HG02973 (cell line): ENCODE measurements around the gene LRRC18.

Experiments used
- ATAC-seq: cut with Tn5 transposase; IDR thresholded peaks from one replicate; pipeline ENCODE4 v1.9.1; 2021; ENCODE audit warnings: moderate library complexity; ENCODE audit not compliant: unreplicated experiment

Gene LRRC18

DNA sequence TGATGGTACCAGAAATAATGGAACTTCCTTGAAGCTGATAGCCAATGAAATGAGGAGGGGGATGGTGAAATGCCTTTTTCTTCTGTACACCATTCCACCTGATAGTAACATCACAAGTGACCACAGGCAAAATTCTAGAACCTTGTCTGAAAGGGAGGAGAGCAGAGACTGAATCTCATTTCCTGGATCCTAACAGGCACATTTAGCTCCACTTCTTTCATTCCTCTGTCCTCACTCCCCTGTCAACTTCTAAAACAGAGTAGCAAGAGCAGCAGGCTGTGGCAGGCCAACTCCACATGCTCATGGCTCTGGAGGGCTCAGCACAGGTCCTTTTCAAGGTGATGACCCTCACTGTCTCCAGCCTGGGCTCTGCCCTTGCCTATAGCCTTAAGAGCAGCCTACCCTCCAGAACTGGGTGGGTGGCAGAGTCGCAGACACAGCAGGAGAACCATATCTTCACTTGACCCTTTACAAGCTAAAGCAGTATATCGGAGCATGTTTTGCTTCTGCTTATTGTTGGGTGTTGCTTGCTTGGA lies at the start of gene LRRC18:
TSS of gene LRRC18 (minus strand) at position 51 of the 536 bp plus-strand sequence. CDS start 25,685 bp downstream, outside the sequence.
- no peak for ATAC-seq

DNA sequence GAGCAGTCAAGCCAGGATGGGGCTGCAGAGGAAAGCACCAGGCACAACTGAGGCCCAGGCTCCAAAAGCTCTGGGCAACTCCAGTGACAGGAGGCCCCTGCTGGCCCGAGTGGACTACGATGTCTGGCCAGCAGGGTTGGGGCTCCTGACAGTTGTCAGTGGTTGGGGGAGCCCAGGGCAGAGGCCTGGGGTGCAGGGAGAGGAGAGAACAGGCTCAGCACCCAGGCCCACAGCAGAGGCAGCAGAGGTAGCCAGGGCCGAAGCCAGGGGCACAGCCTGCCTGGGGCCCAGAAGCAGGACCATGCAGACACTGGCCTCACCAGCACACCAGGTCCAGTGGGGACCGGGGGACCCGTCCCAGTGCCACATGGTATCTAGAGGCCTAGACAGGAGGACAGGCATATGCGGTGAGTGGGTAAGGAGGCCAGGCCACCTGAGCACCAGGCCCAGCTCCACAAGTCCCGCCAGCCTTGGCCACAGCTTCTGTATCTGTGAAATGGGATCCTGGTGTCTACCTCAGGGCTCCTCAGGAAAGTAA lies 46.0 kb upstream of the LRRC18 start:
- no peak for ATAC-seq

DNA sequence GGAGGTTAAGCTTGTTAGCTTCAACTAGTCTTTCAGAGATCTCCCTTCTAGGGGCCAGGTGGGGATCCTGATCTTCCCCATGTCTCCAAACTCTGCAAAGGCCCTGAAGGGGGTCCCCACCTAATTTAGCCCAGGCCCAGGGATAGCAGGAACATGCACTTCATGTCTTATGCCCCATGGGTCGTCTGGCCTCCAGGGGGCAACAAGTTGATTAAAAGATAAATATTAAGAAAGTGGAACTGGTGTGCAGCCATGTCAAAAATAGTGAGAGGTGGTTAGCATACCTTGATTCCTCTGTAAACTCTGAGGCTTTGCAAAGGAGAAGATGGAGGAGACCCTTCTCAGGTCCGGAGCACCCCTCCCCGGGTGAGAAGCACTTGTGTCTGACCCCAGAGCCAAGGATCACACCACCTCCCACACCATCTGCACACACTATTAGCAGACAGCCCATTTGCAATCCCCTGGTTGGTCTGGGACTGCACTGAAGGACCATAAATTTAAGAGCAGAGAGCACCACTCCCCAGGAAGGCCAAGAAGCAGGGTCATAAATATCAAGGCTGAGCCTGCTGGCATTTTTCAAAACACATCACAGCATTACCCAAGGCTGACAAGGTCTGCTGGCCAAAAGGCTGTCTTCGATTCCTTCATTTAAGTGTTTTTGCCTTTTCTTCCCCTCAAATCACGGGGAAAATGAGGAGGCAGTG lies 44.2 kb upstream of the LRRC18 start:
- no peak for ATAC-seq

DNA sequence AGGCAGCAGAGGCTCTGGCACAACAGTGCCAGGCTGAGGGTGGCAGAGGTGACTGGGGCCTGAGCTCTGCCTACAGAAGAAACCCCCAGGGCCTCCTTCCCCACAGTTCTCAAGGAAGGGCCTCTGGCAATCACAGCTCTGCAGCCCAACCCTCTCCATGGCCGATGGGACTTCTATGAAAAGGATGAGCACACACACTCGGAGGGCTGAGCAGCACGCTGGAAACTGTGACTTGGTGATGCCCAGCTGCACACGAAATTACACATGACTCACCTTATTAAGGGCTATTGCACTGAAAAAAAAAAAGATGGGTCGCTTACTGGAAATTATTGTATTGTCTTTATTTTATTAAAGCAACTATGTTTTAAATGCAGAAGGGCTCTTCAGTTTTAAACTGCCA lies 42.9 kb upstream of the LRRC18 start:
- no peak for ATAC-seq

DNA sequence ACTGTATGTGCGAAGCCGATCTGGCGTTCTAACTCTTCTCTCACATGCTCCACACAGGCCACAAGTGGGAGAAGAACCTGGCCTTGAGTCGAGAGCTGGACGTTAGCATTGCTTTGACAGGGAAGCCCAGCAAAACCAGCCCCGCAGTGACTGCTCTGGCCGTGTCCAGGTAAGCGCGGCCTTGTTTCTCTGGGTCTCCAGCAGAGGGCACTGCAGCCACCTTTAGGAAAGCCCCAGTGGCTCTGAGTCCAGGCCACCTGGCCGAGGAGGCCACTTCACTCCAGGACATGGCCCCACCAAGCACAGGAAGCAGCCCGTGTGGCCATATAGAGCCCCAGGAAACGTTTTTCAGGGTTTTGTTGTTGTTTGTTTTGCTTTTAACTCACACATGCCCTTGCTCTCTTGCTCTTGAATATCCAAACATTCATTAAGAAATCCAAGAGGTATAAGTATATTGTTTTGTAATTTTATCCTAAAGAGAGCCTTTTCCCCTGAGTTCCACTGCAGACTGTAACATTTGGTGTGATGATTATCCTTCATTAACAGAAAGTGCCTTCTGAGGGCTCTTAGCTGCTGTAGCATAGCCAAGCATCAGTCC lies 41.8 kb upstream of the LRRC18 start:
- no peak for ATAC-seq

DNA sequence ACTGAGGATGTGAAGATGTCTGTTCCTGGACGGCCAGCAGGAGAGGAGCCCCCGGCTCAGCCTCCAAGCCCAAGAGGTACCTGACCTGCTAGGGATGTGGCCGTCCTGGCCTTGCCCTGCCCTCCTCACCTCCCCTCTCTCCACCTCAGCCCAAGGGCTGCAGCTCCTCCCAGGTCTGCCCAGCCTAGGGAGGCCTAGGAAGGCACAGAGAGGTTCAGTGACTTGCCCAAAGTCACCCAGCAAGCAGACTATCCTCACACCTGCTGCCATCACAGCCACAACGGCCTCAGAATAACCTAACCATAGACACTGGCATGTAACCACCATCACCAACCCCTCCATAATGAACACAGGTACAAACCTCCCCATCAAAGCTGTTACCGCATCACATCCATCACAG lies 38.7 kb upstream of the LRRC18 start:
- no peak for ATAC-seq

DNA sequence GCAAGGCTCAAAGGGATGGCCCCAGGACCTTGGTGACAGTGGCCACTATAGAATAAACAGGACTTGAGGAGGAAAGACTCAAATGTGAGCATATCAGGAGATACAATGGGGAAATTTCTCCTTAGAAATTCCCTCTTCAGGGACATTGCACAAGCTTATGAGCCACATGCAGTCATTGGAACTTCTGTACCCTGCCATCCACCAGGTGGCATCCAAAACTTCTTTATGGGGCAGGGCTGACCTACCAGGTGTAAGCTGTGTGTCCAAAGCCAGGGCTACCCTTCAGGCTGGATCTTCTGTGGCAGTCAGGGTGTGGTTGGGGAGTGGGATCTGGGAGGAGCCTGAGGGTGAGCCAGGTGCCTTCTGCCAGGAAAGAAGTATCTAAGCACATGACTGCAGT lies 36.6 kb upstream of the LRRC18 start:
- ATAC-seq = no peak

DNA sequence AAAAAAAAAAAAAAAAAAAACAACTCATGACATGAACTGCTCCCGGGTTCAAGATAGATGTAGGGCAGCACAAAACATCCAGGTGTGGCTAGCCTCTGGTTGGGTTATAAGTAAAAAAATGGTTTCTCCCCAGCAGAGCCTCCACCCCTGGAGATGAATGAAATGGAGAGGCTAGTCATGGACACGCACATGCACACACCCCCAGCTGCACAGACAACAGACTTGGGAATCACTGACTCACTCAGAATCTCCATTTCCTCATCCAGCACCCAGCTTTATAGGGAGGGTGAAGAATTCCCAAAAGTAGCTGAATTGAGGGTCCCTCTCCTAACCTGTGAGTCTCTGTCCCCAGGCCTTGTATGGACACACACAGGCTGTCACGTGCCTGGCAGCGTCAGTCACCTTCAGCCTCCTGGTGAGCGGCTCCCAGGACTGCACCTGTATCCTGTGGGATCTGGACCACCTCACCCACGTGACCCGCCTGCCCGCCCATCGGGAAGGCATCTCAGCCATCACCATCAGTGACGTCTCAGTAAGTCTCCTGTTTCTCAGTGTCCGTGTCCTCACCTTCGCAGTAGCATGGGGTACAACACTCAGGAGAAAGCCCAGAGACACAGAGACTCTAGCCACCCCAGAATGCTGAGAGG lies 35.0 kb upstream of the LRRC18 start:
- no peak for ATAC-seq

DNA sequence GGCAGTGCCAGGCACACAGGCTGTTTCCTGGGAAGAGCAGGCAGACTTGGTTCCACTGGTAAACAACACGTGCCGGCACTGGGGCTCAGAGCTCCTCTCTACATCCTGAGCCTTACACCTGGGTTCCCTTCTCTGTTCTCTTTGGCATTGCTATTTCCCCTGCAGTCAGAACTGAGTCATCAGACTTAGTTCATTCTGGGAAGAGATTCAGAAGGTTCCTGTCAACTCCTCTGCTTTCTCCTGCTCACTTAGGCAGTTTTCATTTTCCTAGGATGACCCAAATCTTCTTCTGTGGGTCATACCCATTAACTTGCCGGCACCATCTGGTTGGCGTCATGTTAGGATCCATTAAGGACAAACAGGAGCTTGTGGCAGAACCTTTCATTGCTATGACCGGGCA lies 33.4 kb upstream of the LRRC18 start:
- no peak for ATAC-seq

DNA sequence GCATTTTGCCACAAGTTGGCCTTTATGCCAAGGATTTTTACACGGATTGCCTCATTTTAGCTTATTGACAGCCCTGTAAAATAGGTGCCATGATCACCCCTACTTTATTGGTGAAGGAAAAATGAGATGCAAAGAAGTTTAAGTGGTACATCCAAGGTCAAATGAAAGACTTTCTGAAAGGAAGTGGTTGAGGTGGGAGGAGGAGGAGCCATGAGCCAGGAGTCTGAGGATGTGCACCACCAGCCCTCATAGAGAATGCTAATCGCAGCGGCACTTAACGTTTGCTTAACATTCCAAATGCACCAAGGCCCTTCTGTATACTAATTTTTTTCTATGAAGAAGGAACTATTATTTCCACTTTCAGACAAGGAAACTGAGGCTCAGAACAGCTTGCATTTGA lies 31.0 kb upstream of the LRRC18 start:
- ATAC-seq = no peak

DNA sequence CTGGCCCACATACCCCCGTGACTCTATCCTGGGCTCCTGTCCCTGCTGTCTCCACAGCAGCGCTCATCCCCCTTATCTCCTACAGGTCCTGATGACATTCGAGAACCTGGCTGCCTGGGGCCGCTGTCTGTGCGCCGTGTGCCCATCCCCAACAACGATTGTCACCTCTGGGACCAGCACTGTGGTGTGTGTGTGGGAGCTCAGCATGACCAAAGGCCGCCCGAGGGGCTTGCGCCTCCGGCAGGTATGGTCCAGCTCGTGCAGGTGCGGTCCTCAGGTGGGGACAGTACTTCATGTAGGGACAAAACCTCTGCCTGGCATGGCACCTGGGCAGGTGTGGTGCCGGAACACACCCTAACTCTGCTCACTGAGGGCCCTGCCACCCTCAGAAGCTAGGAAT lies 30.4 kb upstream of the LRRC18 start:
- no peak for ATAC-seq

DNA sequence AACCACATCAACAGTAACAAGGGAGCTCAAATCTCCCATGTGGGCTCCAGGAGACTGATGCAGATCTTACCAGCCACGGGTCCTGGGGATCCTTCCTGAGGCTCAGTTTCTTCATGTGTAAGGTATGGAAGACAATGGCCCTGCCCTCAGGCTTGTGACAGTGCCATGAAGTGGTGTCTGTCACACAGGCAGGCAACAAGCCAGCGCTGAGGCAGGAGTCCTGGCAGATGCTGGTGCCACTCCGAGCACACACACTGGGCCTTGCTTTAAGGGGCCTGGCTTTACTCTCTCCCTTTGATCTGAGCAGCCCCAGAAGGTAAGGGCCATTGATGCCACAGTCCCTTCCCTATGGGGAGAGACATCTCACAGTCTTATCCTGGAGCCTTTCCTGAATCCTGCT lies 28.4 kb upstream of the LRRC18 start:
- no peak for ATAC-seq

DNA sequence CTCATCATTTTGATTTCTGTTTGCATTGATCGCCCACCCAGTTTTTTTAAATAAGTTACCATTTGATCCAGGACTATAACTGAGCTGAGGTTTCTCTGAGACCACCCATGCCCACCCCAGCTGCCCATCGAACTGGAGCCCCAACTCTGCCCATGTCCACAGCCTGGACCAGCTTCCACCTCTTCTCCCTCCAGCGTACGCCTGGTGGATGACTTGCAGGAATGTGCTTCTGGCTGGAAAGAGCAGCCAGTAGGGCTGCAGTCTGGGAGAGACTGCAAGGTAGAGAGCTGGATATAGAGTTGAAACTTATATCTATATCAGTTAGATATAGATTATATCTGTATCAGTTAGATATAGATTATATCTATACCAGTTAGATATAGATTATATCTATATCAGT lies 25.8 kb upstream of the LRRC18 start:
- ATAC-seq = no peak

DNA sequence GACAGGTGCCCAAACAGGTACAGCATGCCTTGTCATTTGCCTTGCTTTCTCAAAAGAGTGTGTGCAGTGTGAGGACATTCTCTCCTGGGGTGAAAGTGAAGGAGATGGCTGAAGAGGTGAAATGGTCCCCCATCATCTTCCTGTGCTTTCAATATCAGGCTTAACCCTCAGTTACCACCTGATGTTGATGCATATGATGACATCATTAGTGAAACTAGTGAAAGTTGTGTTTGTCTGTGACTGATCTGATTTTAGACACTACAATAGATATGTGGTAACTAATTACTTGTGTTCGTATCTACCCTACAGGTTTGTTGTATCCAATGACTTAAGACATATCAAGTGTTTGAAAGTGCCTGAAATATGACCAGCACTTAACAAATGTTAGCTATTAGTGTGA lies 24.4 kb upstream of the LRRC18 start:
- ATAC-seq = no peak

DNA sequence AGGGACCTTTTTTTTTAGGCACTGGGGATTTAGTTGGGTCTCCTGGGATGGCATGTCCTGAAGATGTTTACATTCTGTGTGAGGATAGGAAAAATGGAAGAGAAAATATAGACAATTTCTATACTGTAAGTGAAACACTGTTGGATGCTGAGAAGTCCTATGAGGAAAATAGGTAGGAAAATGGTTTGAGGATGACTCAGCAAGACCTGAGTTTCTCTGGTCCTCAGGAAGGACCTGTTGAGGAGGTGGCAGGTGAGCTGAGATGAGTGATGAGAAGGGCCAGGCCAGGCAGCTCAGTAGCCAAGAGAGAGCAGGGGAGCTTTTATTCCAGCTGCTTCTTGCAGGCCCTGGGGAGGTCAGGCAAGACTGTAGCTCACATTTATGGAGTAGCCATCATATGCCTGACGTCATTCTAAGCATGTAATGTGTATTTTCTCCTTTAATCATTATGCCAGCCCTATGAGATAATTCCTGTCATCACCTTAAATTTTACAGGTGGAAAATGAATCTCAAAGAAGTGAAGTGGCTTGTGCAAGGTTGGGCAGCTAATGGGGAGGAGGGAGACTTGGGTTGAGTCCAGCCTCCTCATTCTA lies 19.1 kb upstream of the LRRC18 start:
- no peak for ATAC-seq

DNA sequence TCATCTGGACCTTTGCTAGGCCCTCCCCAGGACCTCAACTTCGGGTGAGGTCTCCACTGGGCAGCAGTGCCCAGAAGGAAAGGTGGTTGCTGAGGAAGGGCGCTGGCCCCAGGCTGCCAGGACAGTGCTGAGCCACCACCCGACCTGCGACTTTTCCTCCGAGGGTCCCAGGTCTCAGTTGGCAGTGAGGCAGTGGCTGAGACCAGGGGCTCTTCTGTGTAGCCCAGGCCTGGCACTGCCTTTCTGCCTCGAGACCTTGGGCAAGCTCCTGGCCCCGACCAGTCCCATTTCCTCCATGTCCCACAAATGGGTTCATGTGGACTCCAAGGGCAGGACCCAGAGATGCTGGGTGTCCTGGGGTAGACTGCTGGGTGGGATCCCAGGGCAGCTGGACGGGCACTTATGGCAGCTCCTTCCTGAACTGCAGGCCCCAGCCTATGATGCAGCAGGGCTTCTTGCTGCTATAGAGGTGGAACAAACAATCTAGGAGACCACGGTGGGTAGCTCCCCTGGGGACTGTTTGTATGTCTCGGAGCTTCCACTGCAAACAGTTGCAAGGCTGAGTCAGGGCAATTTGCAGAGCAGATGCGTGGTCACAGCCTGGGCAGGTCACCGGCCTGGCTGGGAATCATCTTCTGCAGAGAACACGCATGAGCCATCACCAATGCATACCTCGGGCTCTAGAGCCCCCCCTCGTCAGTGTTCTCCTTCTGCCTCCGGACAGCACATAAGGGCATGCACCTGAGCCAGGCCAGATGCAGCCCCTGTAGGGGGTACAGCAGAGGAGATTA lies 17.9 kb upstream of the LRRC18 start:
- no peak for ATAC-seq

DNA sequence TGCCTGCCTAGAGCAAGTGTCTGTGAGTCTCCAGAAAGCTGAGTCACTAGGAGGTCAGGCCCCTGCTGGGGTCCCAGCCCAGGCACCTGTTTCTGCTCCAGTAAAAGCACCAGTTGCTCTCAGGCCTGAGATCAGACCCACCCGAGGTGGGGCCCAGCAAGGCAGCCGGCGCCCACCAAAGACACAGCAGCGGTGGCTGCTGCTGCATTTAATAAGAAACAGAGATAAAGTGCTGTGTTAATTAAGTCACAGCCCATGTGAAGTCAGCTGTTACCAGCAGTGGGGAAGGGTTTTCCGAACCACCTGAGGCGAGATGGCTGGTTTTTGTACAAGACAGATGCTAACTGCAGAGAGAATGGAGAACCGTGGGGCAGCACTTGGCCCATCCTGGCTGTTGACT lies 12.1 kb upstream of the LRRC18 start:
- ATAC-seq = no peak

DNA sequence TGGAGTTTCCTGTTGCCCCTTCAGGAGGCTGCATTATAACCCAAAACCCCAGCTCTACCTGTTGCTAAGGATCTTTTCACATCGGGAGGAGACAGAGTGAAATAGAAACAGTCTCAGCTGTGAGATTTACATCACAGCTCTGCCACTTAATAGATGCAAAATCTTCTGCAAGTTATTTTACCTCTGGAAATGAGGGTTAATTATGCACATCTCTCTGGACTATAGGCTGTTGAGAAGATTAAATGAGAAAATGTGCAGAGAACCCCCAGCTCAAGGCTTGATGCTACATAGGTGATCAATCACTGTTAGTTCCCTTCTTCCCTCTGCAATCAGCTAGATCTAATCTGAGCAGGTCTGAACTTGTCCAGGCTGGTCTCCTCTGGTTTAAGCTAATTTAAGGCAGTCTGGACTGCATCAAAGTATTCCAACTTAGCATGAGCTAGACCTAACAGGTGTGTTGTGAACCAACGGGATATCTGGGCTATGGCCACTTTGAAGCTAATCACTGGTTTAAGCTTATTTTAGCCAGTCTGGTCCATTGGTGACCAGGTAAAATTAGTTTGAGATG lies 8.9 kb upstream of the LRRC18 start:
- no peak for ATAC-seq

DNA sequence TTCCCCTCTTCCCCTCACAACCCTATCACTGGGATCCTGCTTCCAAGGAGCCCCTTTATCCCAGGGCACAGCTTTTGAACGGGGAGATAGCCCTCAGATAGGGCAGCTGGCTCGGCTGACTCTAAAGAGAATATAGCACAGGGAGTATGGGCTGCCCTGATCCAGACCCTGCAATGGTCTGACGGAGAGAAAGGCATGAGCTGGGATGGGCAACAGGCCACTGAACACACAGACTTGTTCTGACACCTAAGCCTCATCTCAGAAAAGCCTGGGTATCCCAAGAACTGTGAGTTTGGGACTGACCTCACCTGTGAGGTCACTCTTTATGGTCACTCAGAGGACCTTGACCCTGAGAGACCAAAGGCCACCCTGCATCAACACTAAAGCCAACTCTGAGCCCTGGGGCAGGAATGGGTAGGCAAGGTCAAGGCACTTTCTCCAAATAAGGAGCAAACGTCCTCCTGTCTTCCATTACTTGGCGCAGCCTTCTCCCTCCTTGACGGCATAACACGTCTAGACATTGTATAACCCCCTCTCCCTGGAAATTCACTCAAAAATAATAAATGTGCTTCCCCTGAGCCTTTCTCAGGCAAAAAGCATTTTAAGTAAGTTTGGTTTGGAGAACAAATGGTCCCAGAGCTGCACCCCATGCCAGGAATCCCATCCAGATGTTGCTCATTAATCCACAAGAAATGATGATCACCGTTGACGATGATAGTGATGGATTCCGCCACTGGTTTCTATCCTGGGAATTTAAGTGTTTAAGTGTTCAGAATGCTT lies 8.2 kb upstream of the LRRC18 start:
- ATAC-seq = no peak
